Mesendoderm (in vitro differentiated cells): ENCODE data around the gene GALNT18.

Experiments
- DNase-seq: peaks from one replicate; pipeline ENCODE4 v3.0.0; 2013
- H2AK5ac ChIP-seq: 2 replicates; pipeline ENCODE4 v1.6.1; 2013; ENCODE audit warnings: low read length, inconsistent platforms
- H2BK120ac ChIP-seq: 2 replicates; pipeline ENCODE4 v1.6.1; 2013; ENCODE audit warnings: low read depth, mild to moderate bottlenecking, low read length, moderate library complexity, mixed read lengths
- H2BK15ac ChIP-seq: replicated peaks from 2 replicates; pipeline ENCODE4 v1.6.1; 2013; ENCODE audit warnings: low read depth, mild to moderate bottlenecking, moderate library complexity
- H2BK5ac ChIP-seq: 2 replicates; pipeline ENCODE4 v1.6.1; 2013; ENCODE audit warnings: low read length, inconsistent platforms
- H3K18ac ChIP-seq: 2 replicates; pipeline ENCODE4 v1.6.1; 2013; ENCODE audit warnings: mild to moderate bottlenecking, low read length, mixed read lengths
- H3K23ac ChIP-seq: one replicate; pipeline ENCODE4 v1.6.1; 2013; ENCODE audit warnings: low read length
- H3K27ac ChIP-seq: 2 replicates; pipeline ENCODE4 v1.5.1; 2013; ENCODE audit warnings: low read depth, mild to moderate bottlenecking, inconsistent platforms, low read length, moderate library complexity
- H3K27me3 ChIP-seq: 2 replicates; pipeline ENCODE4 v1.6.1; 2013; ENCODE audit warnings: low read length, control low read depth, mild to moderate bottlenecking, inconsistent platforms; ENCODE audit not compliant: insufficient read depth, poor library complexity
- H3K36me3 ChIP-seq: 2 replicates; pipeline ENCODE4 v1.6.1; 2013; ENCODE audit warnings: low read length, inconsistent platforms; ENCODE audit not compliant: control insufficient read depth, insufficient read depth
- H3K4ac ChIP-seq: one replicate; pipeline ENCODE4 v1.6.1; 2013; ENCODE audit warnings: low read depth, mild to moderate bottlenecking, low read length, moderate library complexity
- H3K4me1 ChIP-seq: 2 replicates; pipeline ENCODE4 v1.6.1; 2013; ENCODE audit warnings: low read depth, low read length, inconsistent platforms; ENCODE audit not compliant: control insufficient read depth
- H3K4me2 ChIP-seq: 2 replicates; pipeline ENCODE4 v1.6.1; 2013; ENCODE audit warnings: low read length
- H3K4me3 ChIP-seq: 2 replicates; pipeline ENCODE4 v1.5.1; 2013; ENCODE audit warnings: mild to moderate bottlenecking, low read length
- H3K56ac ChIP-seq: one replicate; pipeline ENCODE4 v1.6.1; 2013; ENCODE audit warnings: low read length
- H3K79me1 ChIP-seq: 2 replicates; pipeline ENCODE4 v1.6.1; 2013; ENCODE audit warnings: low read length, inconsistent platforms
- H3K79me2 ChIP-seq: 2 replicates; pipeline ENCODE4 v1.6.1; 2013; ENCODE audit warnings: mild to moderate bottlenecking, low read length; ENCODE audit not compliant: control insufficient read depth, insufficient read depth
- H3K9ac ChIP-seq: 2 replicates; pipeline ENCODE4 v1.6.1; 2013; ENCODE audit warnings: low read length, inconsistent platforms
- H4K5ac ChIP-seq: one replicate; pipeline ENCODE4 v1.6.1; 2013; ENCODE audit warnings: low read length
- H4K8ac ChIP-seq: one replicate; pipeline ENCODE4 v1.6.1; 2013; ENCODE audit warnings: low read depth, mild to moderate bottlenecking, control low read depth, low read length, moderate library complexity
- WGBS: extraction: QIAGEN DNeasy Blood & Tissue Kit; methylation state at CpG from one replicate; pipeline ENCODE4 v1.1.7; 2013; ENCODE audit warnings: low lambda C conversion rate, missing lambda C conversion rate; ENCODE audit not compliant: insufficient coverage; ENCODE audit errors: extremely low coverage; 5-methylcytosine and 5-hydroxymethylcytosine counted together

GALNT18 gene

GRCh38 chr11:11292839-11293238 lies 329.0 kb downstream of the GALNT18 start:
- no CpG with 5 or more reads among the region's 12 CpGs for WGBS
- Histone ChIP-seq H4K8ac (no peak overlapping the region), H3K18ac (no peak overlapping the region), H3K56ac (no peak overlapping the region), H2AK5ac (no peak overlapping the region), H3K27ac (no peak overlapping the region), H2BK120ac (no peak overlapping the region), H4K5ac (no peak overlapping the region), H3K4me1 (peaks cover 5% of the 10 kb centered on the region), H3K4ac (no peak overlapping the region), H3K79me1 (no peaks in the 10 kb centered on the region), H3K27me3 (no peaks in the 10 kb centered on the region), H3K79me2 (no peaks in the 10 kb centered on the region), H3K23ac (no peak overlapping the region), H3K4me2 (no peak overlapping the region), H2BK5ac (no peak overlapping the region), H2BK15ac (no peak overlapping the region), H3K9ac (no peak overlapping the region), H3K36me3 (no peaks in the 10 kb centered on the region), H3K4me3 (no peak overlapping the region)
- no peak for DNase-seq

- Histone ChIP-seq H3K36me3 (no peaks in the 10 kb centered on the region), H3K4me2 (no peak overlapping the region), H2BK5ac (peak overlapping the region; percentile 47), H3K4me1 (peaks cover 5% of the 10 kb centered on the region), H3K23ac (no peak overlapping the region), H2BK15ac (no peak overlapping the region), H4K5ac (no peak overlapping the region), H3K9ac (no peak overlapping the region), H3K4me3 (no peak overlapping the region), H3K27me3 (no peaks in the 10 kb centered on the region), H4K8ac (no peak overlapping the region), H3K4ac (no peak overlapping the region), H3K79me1 (no peaks in the 10 kb centered on the region), H2AK5ac (peak overlapping the region; percentile 61), H3K18ac (peak overlapping the region; percentile 1), H3K27ac (no peak overlapping the region), H2BK120ac (no peak overlapping the region), H3K56ac (peak overlapping the region; percentile 63), H3K79me2 (no peaks in the 10 kb centered on the region)
- no CpG with 5 or more reads among the region's 5 CpGs for WGBS
- DNase-seq = no peak
These were observed 330.5 kb downstream of the GALNT18 start for GRCh38 chr11:11291041-11292015.

GRCh38 chr11:11290354-11290753 lies 331.5 kb downstream of the GALNT18 start:
- H3K79me2 ChIP-seq = no peaks in the 10 kb centered on the region
- no CpG with 5 or more reads among the region's 4 CpGs for WGBS
- peaks cover 5% of the 10 kb centered on the region for H3K4me1 ChIP-seq
- no peak overlapping the region for H3K4me2 ChIP-seq
- no peak overlapping the region for H3K23ac ChIP-seq
- no peak overlapping the region for H3K18ac ChIP-seq
- H4K8ac ChIP-seq = no peak overlapping the region
- H3K79me1 ChIP-seq = no peaks in the 10 kb centered on the region
- no peak overlapping the region for H2AK5ac ChIP-seq
- peak; percentile 92 for DNase-seq
- H2BK15ac ChIP-seq = no peak overlapping the region
- no peak overlapping the region for H3K27ac ChIP-seq
- no peak overlapping the region for H3K4ac ChIP-seq
- H4K5ac ChIP-seq = no peak overlapping the region
- H2BK5ac ChIP-seq = no peak overlapping the region
- no peak overlapping the region for H3K4me3 ChIP-seq
- no peaks in the 10 kb centered on the region for H3K36me3 ChIP-seq
- H2BK120ac ChIP-seq = no peak overlapping the region
- H3K9ac ChIP-seq = no peak overlapping the region
- H3K27me3 ChIP-seq = no peaks in the 10 kb centered on the region
- H3K56ac ChIP-seq = peak overlapping the region; percentile 63

- no CpG with 5 or more reads among the region's 1 CpG for WGBS
- Histone ChIP-seq H4K8ac (no peak overlapping the region), H3K36me3 (no peaks in the 10 kb centered on the region), H3K27ac (no peak overlapping the region), H3K79me2 (no peaks in the 10 kb centered on the region), H2BK120ac (no peak overlapping the region), H3K4me1 (peaks cover 5% of the 10 kb centered on the region), H3K4ac (no peak overlapping the region), H2AK5ac (no peak overlapping the region), H3K56ac (no peak overlapping the region), H3K4me3 (no peak overlapping the region), H2BK15ac (no peak overlapping the region), H3K27me3 (no peaks in the 10 kb centered on the region), H3K18ac (no peak overlapping the region), H3K79me1 (no peaks in the 10 kb centered on the region), H3K9ac (no peak overlapping the region), H2BK5ac (no peak overlapping the region), H4K5ac (no peak overlapping the region), H3K4me2 (no peak overlapping the region), H3K23ac (no peak overlapping the region)
- no peak for DNase-seq
These were observed 332.1 kb downstream of the GALNT18 start for GRCh38 chr11:11289669-11290068.

- Histone ChIP-seq H2BK120ac (no peak overlapping the region), H3K56ac (peak overlapping the region; percentile 29), H2AK5ac (no peak overlapping the region), H3K18ac (no peak overlapping the region), H4K8ac (no peak overlapping the region), H3K79me2 (no peaks in the 10 kb centered on the region), H2BK15ac (no peak overlapping the region), H2BK5ac (no peak overlapping the region), H3K79me1 (no peaks in the 10 kb centered on the region), H3K4me2 (no peak overlapping the region), H3K4ac (no peak overlapping the region), H3K4me3 (no peak overlapping the region), H3K9ac (no peak overlapping the region), H3K36me3 (no peaks in the 10 kb centered on the region), H4K5ac (no peak overlapping the region), H3K27ac (no peak overlapping the region), H3K4me1 (peaks cover 5% of the 10 kb centered on the region), H3K27me3 (no peaks in the 10 kb centered on the region), H3K23ac (no peak overlapping the region)
- no peak for DNase-seq
- no CpG with 5 or more reads among the region's 7 CpGs for WGBS
These were observed 332.7 kb downstream of the GALNT18 start for GRCh38 chr11:11288972-11289616.
